Endothelial cell of umbilical vein (primary cell): Measurements from ENCODE around the gene ADAMTS17. TPM values are rescaled to one million over a fixed set of nuclear protein-coding genes. Genes with fewer than 3 reads are reported as not detected.

ENCODE experiments used
- BruUV-seq: library from RNA; stranded (reverse); fragments of 400-500 nt; replicated peaks from 2 replicates; lab custom pipeline; 2021; lab: Mats Ljungman, UMichigan
- CTCF ChIA-PET: fragments of 300-600, 350-600 bp; sonication (Branson Sonifier 250); formaldehyde crosslinking; loops from one replicate; lab custom pipeline; 2021; ENCODE audit warnings: antibody characterized with exemption, inconsistent platforms; lab: Charles Lee
- POLR2A ChIA-PET: fragments of 300-600, 350-600 bp; sonication (Branson Sonifier 250); formaldehyde crosslinking; loops from one replicate; lab custom pipeline; 2021; ENCODE audit warnings: antibody characterized with exemption, inconsistent platforms; lab: Charles Lee
- DNase-seq: peaks from one replicate; pipeline ENCODE4 v3.0.0-alpha.2; 2011; ENCODE audit warnings: low read depth, low spot score
- FAIRE-seq: peaks from 2 replicates; lab custom pipeline; 2011; peaks lifted over from hg19 to GRCh38; lab: Jason Lieb, UNC
- H2AFZ ChIP-seq: 2 replicates; pipeline ENCODE4 v1.6.0; 2012; ENCODE audit warnings: low read depth, low read length, control low read depth, inconsistent platforms
- H3K27ac ChIP-seq: 2 replicates; pipeline ENCODE4 v1.5.1; 2011; ENCODE audit warnings: low read depth, mild to moderate bottlenecking, control low read depth, low read length, moderate library complexity; ENCODE audit not compliant: insufficient read depth
- H3K27me3 ChIP-seq, 2 experiments: 2 replicates each; pipeline versions ENCODE4 v1.6.0 to v1.6.1; 2011; ENCODE audit warnings: low read length in 2 of 2, mixed read lengths in 1 of 2; ENCODE audit not compliant: control insufficient read depth in 2 of 2, insufficient read depth in 2 of 2
- H3K36me3 ChIP-seq, 2 experiments: 2 replicates in 1 of 2; 3 replicates in 1 of 2; pipeline ENCODE4 v1.5.1; 2011; ENCODE audit warnings: low read length in 2 of 2, mild to moderate bottlenecking in 1 of 2, moderate library complexity in 1 of 2; ENCODE audit not compliant: control insufficient read depth in 2 of 2, insufficient read depth in 2 of 2; ENCODE audit errors: extremely low read depth in 1 of 2
- H3K4me1 ChIP-seq: 3 replicates; pipeline ENCODE4 v1.5.1; 2011; ENCODE audit warnings: mild to moderate bottlenecking, low read length; ENCODE audit not compliant: control insufficient read depth, insufficient read depth; ENCODE audit errors: extremely low read depth
- H3K4me2 ChIP-seq: 2 replicates; pipeline ENCODE4 v1.6.1; 2011; ENCODE audit warnings: low read length, control low read depth, mixed read lengths; ENCODE audit not compliant: insufficient read depth
- H3K4me3 ChIP-seq, 3 experiments: fragments of 200-600 bp in 1 of 3; sonication (generic), shearing (Covaris generic) in 1 of 3; replicated peaks in 1 of 3; 2 replicates each; pipeline ENCODE4 v1.5.1; 2011 to 2016; ENCODE audit warnings: control low read depth in 3 of 3, low read length in 3 of 3, mild to moderate bottlenecking in 2 of 3, inconsistent platforms in 1 of 3, low read depth in 1 of 3, moderate library complexity in 1 of 3; ENCODE audit not compliant: insufficient read depth in 1 of 3
- H3K79me2 ChIP-seq: 2 replicates; pipeline ENCODE4 v1.6.0; 2012; ENCODE audit warnings: low read length, inconsistent platforms; ENCODE audit not compliant: control insufficient read depth, insufficient read depth
- H3K9ac ChIP-seq: replicated peaks from 2 replicates; pipeline ENCODE3; 2011; ENCODE audit warnings: low read length, control low read depth; ENCODE audit not compliant: insufficient read depth; ENCODE audit errors: extremely low read depth
- H3K9me1 ChIP-seq: replicated peaks from 3 replicates; pipeline ENCODE4 v1.6.0; 2011; ENCODE audit warnings: mild to moderate bottlenecking, low read length; ENCODE audit not compliant: control insufficient read depth, insufficient read depth; ENCODE audit errors: extremely low read depth
- H3K9me3 ChIP-seq: replicated peaks from 2 replicates; pipeline ENCODE4 v1.5.1; 2012; ENCODE audit warnings: low read length, inconsistent platforms; ENCODE audit not compliant: control insufficient read depth, insufficient read depth
- H4K20me1 ChIP-seq: replicated peaks from 2 replicates; pipeline ENCODE3; 2011; ENCODE audit warnings: mild to moderate bottlenecking, low read length; ENCODE audit not compliant: control insufficient read depth, insufficient read depth; ENCODE audit errors: extremely low read depth
- CTCF ChIP-seq, 2 donors: IDR thresholded peaks; 1 replicate in 1 of 2; 2 replicates in 1 of 2; pipeline ENCODE4 v1.5.1; 2011; ENCODE audit warnings: low read length in 2 of 2, mild to moderate bottlenecking in 2 of 2, moderate library complexity in 2 of 2, control low read depth in 1 of 2, inconsistent platforms in 1 of 2, low read depth in 1 of 2; ENCODE audit not compliant: insufficient read depth in 1 of 2; ENCODE audit errors: extremely low read depth in 1 of 2
- EZH2 ChIP-seq: IDR thresholded peaks from 2 replicates; pipeline ENCODE4 v1.6.1; 2012; ENCODE audit warnings: borderline replicate concordance, low read depth, mild to moderate bottlenecking, moderate library complexity, low read length, inconsistent platforms; ENCODE audit not compliant: severe bottlenecking
- FOS ChIP-seq: IDR thresholded peaks from 2 replicates; pipeline ENCODE4 v1.6.1; 2011; ENCODE audit warnings: mild to moderate bottlenecking, low read length, moderate library complexity, borderline replicate concordance; ENCODE audit not compliant: insufficient read depth
- GATA2 ChIP-seq: IDR thresholded peaks from 2 replicates; pipeline ENCODE4 v1.7.0; 2011; ENCODE audit warnings: low read depth, mild to moderate bottlenecking, moderate library complexity, mixed read lengths, low read length; ENCODE audit not compliant: insufficient read length, insufficient read depth
- JUN ChIP-seq: IDR thresholded peaks from 2 replicates; pipeline ENCODE4 v1.6.1; 2011; ENCODE audit warnings: borderline replicate concordance, low read depth; ENCODE audit not compliant: insufficient read length, insufficient read depth
- MAX ChIP-seq: IDR thresholded peaks from 2 replicates; pipeline ENCODE4 v1.6.1; 2011; ENCODE audit not compliant: insufficient read depth, insufficient read length
- MYC ChIP-seq: IDR thresholded peaks from one replicate; pipeline ENCODE4 v1.6.1; 2011; ENCODE audit warnings: mild to moderate bottlenecking, low read depth, low read length
- POLR2A ChIP-seq: IDR thresholded peaks from 2 replicates; pipeline ENCODE4 v1.6.1; 2012; ENCODE audit warnings: low read depth, mild to moderate bottlenecking, control low read depth, low read length
- POLR2AphosphoS5 ChIP-seq: IDR thresholded peaks from 2 replicates; pipeline ENCODE4 v1.6.1; 2012; ENCODE audit warnings: low read depth, mild to moderate bottlenecking, control low read depth, low read length, moderate library complexity; ENCODE audit not compliant: insufficient read depth
- dilution Hi-C: fragments of 300-500 bp; cut with MboI; formaldehyde crosslinking; loops from one replicate; pipeline ENCODE4 v1.15.0; 2019; ENCODE audit warnings: low sequenced_read_pairs; ENCODE audit not compliant: extremely low pct_ligation_motif_present
- intact Hi-C: fragments of 100-400 bp; cut with micrococcal nuclease; formaldehyde crosslinking; loops from one replicate; pipeline ENCODE4 v1.10.0; 2022
- polyA plus RNA-seq, 4 experiments: library from polyadenylated mRNA; depleted of rRNA in 3 of 4; stranded (reverse) in 3 of 4; unstranded in 1 of 4; fragments of >200 nt; gene quantifications; 2 replicates each; pipeline versions ENCODE4 v1.2.1 to v1.2.3, GENCODE V29; 2011 to 2012; ENCODE audit warnings: missing spikeins in 1 of 4
- total RNA-seq: library from RNA; stranded (reverse); gene quantifications from 2 replicates; pipeline ENCODE4 v1.2.3, GENCODE V29; 2021

The ADAMTS17 gene
- total and polyA plus RNA-seq, 2 donors (not counting 3 experiments of a cell fraction or from before 2014, with no cell fraction given), result 0.12 TPM; not detected in 1

DNA sequence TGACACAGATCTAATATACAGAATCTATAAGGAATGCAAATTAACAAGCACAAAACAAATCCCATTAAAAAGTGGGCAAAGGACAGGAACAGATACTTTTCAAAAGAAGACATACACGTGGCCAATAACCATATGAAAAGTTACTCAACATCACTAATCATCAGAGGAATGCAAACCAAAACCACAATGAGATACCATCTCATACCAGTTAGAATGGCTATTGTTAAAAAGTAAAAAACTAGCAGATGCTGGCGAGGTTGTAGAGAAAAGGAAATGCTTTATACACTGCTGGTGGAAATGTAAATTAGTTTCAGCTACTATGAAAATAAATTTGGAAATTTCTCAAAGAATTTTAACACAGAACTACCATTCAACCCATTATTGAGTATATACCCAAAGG lies 50.7 kb downstream of the ADAMTS17 start:
- H3K9me1 ChIP-seq, result no peaks in the 10 kb centered on the region
- BruUV-seq, result no TSS peak
- H3K9me3 ChIP-seq, result peaks cover 1% of the 10 kb centered on the region
- H3K79me2 ChIP-seq, result no peaks in the 10 kb centered on the region
- no peaks in the 10 kb centered on the region for H3K36me3 ChIP-seq
- no peak overlapping the region for H3K27ac ChIP-seq
- no peak for TF ChIP-seq GATA2
- TF ChIP-seq FOS, result no peak
- no peak for TF ChIP-seq CTCF (IDR thresholded peaks at IDR 0.05; ENCODE audit: extremely low read depth in 1 of 2, insufficient read depth in 1 of 2, low read depth in 1 of 2, low read length in 2 of 2)
- TF ChIP-seq MAX, result no peak
- TF ChIP-seq POLR2AphosphoS5, result no peak
- TF ChIP-seq POLR2A, result no peak
- TF ChIP-seq JUN, result no peak
- no peak for TF ChIP-seq MYC
- TF ChIP-seq EZH2, result no peak
- no peaks in the 10 kb centered on the region for H4K20me1 ChIP-seq
- dilution Hi-C loops, result no loop called here
- ChIA-PET POLR2A (no interaction called here), CTCF (no interaction called here)
- no peak overlapping the region for H3K9ac ChIP-seq
- no peak for FAIRE-seq
- H3K4me3 ChIP-seq, result no peak overlapping the region
- no peak for DNase-seq
- H3K4me2 ChIP-seq, result no peak overlapping the region
- H3K4me1 ChIP-seq, result no peaks in the 10 kb centered on the region
- H2AFZ ChIP-seq, result no peak overlapping the region
- no peaks in the 10 kb centered on the region for H3K27me3 ChIP-seq
- intact Hi-C loops, result no loop called here
